Stimulated activated CD4-positive, alpha-beta T cell treated with anti-CD3 and anti-CD28 coated beads, Interleukin-12 subunit alpha, Interleukin-12 subunit beta, amount 100 ng/mL, for 24 hours (primary cell): ENCODE results near the gene BRWD1.
"Not testable (repeated sequence)": the region's sequence is repeated elsewhere in the genome, so short reads cannot be mapped to it uniquely, and the experiment has no call there.

Source experiments
- DNase-seq, 2 experiments: peaks; one replicate each; pipeline ENCODE4 v3.0.0-alpha.2; 2020; ENCODE audit warnings: low read depth in 2 of 2

BRWD1 gene

GRCh38 chr21:39173716-39174680, 139.4 kb downstream of the BRWD1 start:
- DNase-seq: no peak

- no peak for DNase-seq
Measured at GRCh38 chr21:39169906-39170305, 143.5 kb downstream of the BRWD1 start.

GRCh38 chr21:39168800-39169199, 144.6 kb downstream of the BRWD1 start:
- no peak for DNase-seq

GRCh38 chr21:39164523-39164922, 148.9 kb downstream of the BRWD1 start:
- DNase-seq: no peak

GRCh38 chr21:39161064-39161463, 152.4 kb downstream of the BRWD1 start:
- no peak for DNase-seq

- DNase-seq: no peak
Measured at GRCh38 chr21:39159342-39160063, 153.9 kb downstream of the BRWD1 start.

GRCh38 chr21:39157241-39157640, 156.2 kb downstream of the BRWD1 start:
- not testable (repeated sequence) for DNase-seq

GRCh38 chr21:39156024-39156423, 157.4 kb downstream of the BRWD1 start:
- no peak for DNase-seq

GRCh38 chr21:39155578-39155977, 157.9 kb downstream of the BRWD1 start:
- no peak for DNase-seq

- no peak for DNase-seq
Measured at GRCh38 chr21:39153842-39154241, 159.6 kb downstream of the BRWD1 start.

GRCh38 chr21:39153373-39153772, 160.1 kb downstream of the BRWD1 start:
- DNase-seq: no peak

GRCh38 chr21:39152271-39152670, 161.2 kb downstream of the BRWD1 start:
- DNase-seq: no peak

- no peak for DNase-seq
Measured at GRCh38 chr21:39150877-39151276, 162.6 kb downstream of the BRWD1 start.

- no peak for DNase-seq
Measured at GRCh38 chr21:39150316-39150715, 163.1 kb downstream of the BRWD1 start.

GRCh38 chr21:39149882-39150281, 163.6 kb downstream of the BRWD1 start:
- DNase-seq: no peak

- no peak for DNase-seq
Measured at GRCh38 chr21:39148975-39149374, 164.5 kb downstream of the BRWD1 start.

- DNase-seq: no peak
Measured at GRCh38 chr21:39144191-39144590, 169.2 kb downstream of the BRWD1 start.

GRCh38 chr21:39142972-39143371, 170.5 kb downstream of the BRWD1 start:
- DNase-seq: no peak

GRCh38 chr21:39141502-39141901, 171.9 kb downstream of the BRWD1 start:
- DNase-seq: no peak

GRCh38 chr21:39137248-39138178, 175.9 kb downstream of the BRWD1 start:
- DNase-seq: no peak

- DNase-seq: no peak
Measured at GRCh38 chr21:39136711-39137110, 176.7 kb downstream of the BRWD1 start.

- not testable (repeated sequence) for DNase-seq
Measured at GRCh38 chr21:39136138-39136537, 177.3 kb downstream of the BRWD1 start.
